Measurements from ENCODE around the gene RAB3D.

The RAB3D gene

DNA sequence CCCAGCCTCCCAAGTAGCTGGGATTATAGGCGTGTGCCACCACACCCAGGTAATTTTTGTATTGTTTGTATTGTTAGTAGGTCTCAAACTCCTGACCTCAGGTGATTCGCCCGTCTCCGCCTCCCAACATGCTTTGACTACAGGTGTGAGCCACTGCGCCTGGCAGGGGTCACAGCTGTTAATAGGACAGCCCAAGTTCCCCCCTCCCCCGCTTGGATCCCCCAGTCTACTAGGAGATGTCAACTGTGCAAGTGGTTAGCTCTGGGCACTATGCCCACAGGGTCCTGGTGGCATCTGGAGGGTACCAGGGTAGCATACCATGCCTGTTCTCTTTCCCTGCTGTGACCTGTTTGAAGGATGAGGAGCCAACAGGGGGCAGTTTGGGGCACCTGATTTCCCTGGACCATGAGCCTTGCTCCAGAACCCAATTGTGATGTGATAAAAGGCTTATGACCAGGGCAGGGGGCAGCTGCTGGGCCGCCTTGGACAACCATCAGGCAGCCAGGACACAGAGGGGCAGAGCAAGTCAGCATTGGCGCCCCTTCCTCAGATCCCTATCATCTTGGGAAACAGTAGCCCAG is 43.7 kb downstream of the RAB3D start, which contains the start of gene TSPAN16:
Gene TSPAN16, plus strand, starts transcription at position 496 of the 581 bp plus-strand sequence. CDS start 138 bp downstream, outside the sequence.
- H3K4me3 ChIP-seq (ENCODE audit: low read depth, low read length) = no peak within 1 kb of the TSS
- DNase-seq (ENCODE audit: low read depth) = peak; percentile 35
- TF ChIP-seq, protein P1, sequence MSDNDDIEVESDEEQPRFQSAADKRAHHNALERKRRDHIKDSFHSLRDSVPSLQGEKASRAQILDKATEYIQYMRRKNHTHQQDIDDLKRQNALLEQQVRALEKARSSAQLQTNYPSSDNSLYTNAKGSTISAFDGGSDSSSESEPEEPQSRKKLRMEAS (IDR thresholded peaks at IDR 0.05; ENCODE audit: low read depth, low read length) = no peak
- TF ChIP-seq, protein P2, sequence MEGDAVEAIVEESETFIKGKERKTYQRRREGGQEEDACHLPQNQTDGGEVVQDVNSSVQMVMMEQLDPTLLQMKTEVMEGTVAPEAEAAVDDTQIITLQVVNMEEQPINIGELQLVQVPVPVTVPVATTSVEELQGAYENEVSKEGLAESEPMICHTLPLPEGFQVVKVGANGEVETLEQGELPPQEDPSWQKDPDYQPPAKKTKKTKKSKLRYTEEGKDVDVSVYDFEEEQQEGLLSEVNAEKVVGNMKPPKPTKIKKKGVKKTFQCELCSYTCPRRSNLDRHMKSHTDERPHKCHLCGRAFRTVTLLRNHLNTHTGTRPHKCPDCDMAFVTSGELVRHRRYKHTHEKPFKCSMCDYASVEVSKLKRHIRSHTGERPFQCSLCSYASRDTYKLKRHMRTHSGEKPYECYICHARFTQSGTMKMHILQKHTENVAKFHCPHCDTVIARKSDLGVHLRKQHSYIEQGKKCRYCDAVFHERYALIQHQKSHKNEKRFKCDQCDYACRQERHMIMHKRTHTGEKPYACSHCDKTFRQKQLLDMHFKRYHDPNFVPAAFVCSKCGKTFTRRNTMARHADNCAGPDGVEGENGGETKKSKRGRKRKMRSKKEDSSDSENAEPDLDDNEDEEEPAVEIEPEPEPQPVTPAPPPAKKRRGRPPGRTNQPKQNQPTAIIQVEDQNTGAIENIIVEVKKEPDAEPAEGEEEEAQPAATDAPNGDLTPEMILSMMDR (IDR thresholded peaks at IDR 0.05; ENCODE audit: low read depth, low read length) = peak; percentile 10
- TF ChIP-seq MYC (IDR thresholded peaks at IDR 0.05; ENCODE audit: low read depth, low read length) (no peak), POLR2A (IDR thresholded peaks at IDR 0.05; ENCODE audit: extremely low read depth, insufficient read length) (no peak)

GRCh38 chr19:11295180-11295579 is 44.3 kb downstream of the RAB3D start:
- no peak overlapping the region for H3K4me3 ChIP-seq (ENCODE audit: low read depth, low read length)
- no peak for TF ChIP-seq MYC (IDR thresholded peaks at IDR 0.05; ENCODE audit: low read depth, low read length)
- TF ChIP-seq, protein P1 (IDR thresholded peaks at IDR 0.05; ENCODE audit: low read depth, low read length) = no peak
- TF ChIP-seq POLR2A (IDR thresholded peaks at IDR 0.05; ENCODE audit: extremely low read depth, insufficient read length) = no peak
- TF ChIP-seq, protein P2 (IDR thresholded peaks at IDR 0.05; ENCODE audit: low read depth, low read length) = no peak

GRCh38 chr19:11293433-11294389 is 45.7 kb downstream of the RAB3D start:
- TF ChIP-seq, protein P1 (IDR thresholded peaks at IDR 0.05; ENCODE audit: low read depth, low read length) = peak; percentile 42; the same call in 1 of the 2 replicates
- TF ChIP-seq, protein P2 (IDR thresholded peaks at IDR 0.05; ENCODE audit: low read depth, low read length) = peak; percentile 89
- TF ChIP-seq MYC (IDR thresholded peaks at IDR 0.05; ENCODE audit: low read depth, low read length) = peak; percentile 68
- no peak for TF ChIP-seq POLR2A (IDR thresholded peaks at IDR 0.05; ENCODE audit: extremely low read depth, insufficient read length)

More at GRCh38 chr19:11295180-11295579, 44.3 kb downstream of the RAB3D start:
- no peak for DNase-seq (ENCODE audit: low read depth)

DNA sequence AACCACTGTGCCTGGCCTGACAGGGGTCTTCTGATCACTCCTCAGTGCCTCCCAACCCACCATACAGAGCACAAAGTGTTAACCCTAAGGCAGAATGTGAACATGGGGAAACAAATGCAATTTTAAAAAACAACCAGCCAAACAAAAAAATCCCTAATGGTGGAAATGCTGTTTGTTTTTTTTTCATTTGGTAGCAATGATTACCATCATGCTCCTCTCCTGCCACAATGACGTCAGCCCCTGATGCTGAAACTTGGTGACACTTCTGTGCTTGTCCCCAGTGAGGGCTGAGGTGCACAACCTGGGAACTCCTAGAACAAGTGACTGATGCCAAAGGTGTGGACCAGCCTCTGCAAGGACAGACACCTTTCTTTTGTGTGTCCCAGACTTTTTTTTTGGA is 47.5 kb downstream of the RAB3D start:
- DNase-seq (ENCODE audit: low read depth) = no peak

More at GRCh38 chr19:11293433-11294389, 45.7 kb downstream of the RAB3D start:
- peak; percentile 99 for DNase-seq (ENCODE audit: low read depth)
- no peak overlapping the region for H3K4me3 ChIP-seq (ENCODE audit: low read depth, low read length)

DNA sequence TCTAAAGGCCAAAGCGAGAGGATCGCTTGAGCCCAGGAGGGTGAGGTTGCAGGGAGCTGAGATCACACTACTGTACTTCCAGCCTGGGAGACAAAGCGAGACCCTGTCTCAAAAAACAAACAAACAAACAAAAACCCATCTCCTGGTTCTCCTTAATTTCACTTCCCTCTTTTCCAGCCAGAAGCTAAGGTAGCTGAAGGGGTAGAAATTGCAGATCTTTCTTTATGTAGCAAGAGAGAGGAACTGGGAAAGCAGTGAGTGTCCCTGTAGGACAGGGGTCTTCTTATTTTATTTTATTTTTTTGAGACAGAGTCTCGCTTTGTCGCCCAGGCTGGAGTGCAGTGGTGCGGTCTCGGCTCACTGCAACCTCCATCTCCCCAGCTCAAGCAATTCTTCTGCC is 48.0 kb downstream of the RAB3D start:
- H3K4me3 ChIP-seq (ENCODE audit: low read depth, low read length) = no peak overlapping the region
- no peak for TF ChIP-seq POLR2A (IDR thresholded peaks at IDR 0.05; ENCODE audit: extremely low read depth, insufficient read length)
- TF ChIP-seq, protein P1 (IDR thresholded peaks at IDR 0.05; ENCODE audit: low read depth, low read length) = no peak
- TF ChIP-seq, protein P2 (IDR thresholded peaks at IDR 0.05; ENCODE audit: low read depth, low read length) = no peak
- no peak for DNase-seq (ENCODE audit: low read depth)

More for the DNA sequence above, 47.5 kb downstream of the RAB3D start:
- TF ChIP-seq, protein P2 (IDR thresholded peaks at IDR 0.05; ENCODE audit: low read depth, low read length) = no peak
- TF ChIP-seq MYC (IDR thresholded peaks at IDR 0.05; ENCODE audit: low read depth, low read length) = no peak
- TF ChIP-seq POLR2A (IDR thresholded peaks at IDR 0.05; ENCODE audit: extremely low read depth, insufficient read length) = no peak
- TF ChIP-seq, protein P1 (IDR thresholded peaks at IDR 0.05; ENCODE audit: low read depth, low read length) = no peak
- H3K4me3 ChIP-seq (ENCODE audit: low read depth, low read length) = no peak overlapping the region

Measured in NB4 (cell line).